Right atrium auricular region (tissue), 2 donors: Measurements from ENCODE around the gene ACTG2. TPM values are rescaled to one million over a fixed set of nuclear protein-coding genes. Genes with fewer than 3 reads are reported as not detected.
A peak's percentile ranks its signal among the peaks of the same experiment; 100 is the strongest.

Experiments
- DNase-seq: peaks from one replicate; pipeline ENCODE4 v3.0.0-alpha.2; 2019; ENCODE audit warnings: low spot score
- H3K27ac ChIP-seq, 2 donors: fragments of 200-600 bp; sonication (generic); 1 replicate in 1 of 2; 2 replicates in 1 of 2; pipeline ENCODE4 v1.5.1; 2016 to 2019
- H3K27me3 ChIP-seq, 2 donors: fragments of 200-600 bp; sonication (generic); one replicate each; pipeline versions ENCODE4 v1.5.1 to v1.6.0; 2017 to 2019
- H3K36me3 ChIP-seq: fragments of 200-600 bp; sonication (generic); one replicate; pipeline ENCODE4 v1.5.1; 2016
- H3K4me1 ChIP-seq, 2 donors: fragments of 200-600 bp; sonication (generic); one replicate each; pipeline versions ENCODE4 v1.5.1 to v1.6.0; 2017 to 2019
- H3K4me3 ChIP-seq, 2 donors: fragments of 200-600 bp; sonication (generic); 1 replicate in 1 of 2; 2 replicates in 1 of 2; pipeline ENCODE4 v1.5.1; 2017 to 2019; ENCODE audit warnings: mild to moderate bottlenecking in 1 of 2, moderate library complexity in 1 of 2
- H3K9me3 ChIP-seq, 2 donors: fragments of 200-600 bp; sonication (generic); one replicate each; pipeline ENCODE4 v1.5.1; 2019
- total RNA-seq, 2 donors: library from RNA; depleted of rRNA; stranded (reverse); fragments of >200 nt; gene quantifications; one replicate each; pipeline ENCODE4 v1.1.0, GENCODE V29; 2016
- TF ChIP-seq, protein P1 (sequence below), 2 donors: fragments of 200-600 bp; sonication (generic); IDR thresholded peaks; one replicate each; pipeline ENCODE4 v1.5.1; 2019; ENCODE audit warnings: antibody characterized with exemption in 2 of 2

ACTG2 gene
- total RNA-seq, 2 donors from 2014 or later: 3.7 to 23.8 TPM

- Histone ChIP-seq H3K9me3 (no peaks in the 10 kb centered on the region), H3K4me1 (no peaks in the 10 kb centered on the region), H3K27ac (no peak overlapping the region), H3K4me3 (no peak overlapping the region), H3K36me3 (no peaks in the 10 kb centered on the region), H3K27me3 (no peaks in the 10 kb centered on the region)
- TF ChIP-seq, protein P1, sequence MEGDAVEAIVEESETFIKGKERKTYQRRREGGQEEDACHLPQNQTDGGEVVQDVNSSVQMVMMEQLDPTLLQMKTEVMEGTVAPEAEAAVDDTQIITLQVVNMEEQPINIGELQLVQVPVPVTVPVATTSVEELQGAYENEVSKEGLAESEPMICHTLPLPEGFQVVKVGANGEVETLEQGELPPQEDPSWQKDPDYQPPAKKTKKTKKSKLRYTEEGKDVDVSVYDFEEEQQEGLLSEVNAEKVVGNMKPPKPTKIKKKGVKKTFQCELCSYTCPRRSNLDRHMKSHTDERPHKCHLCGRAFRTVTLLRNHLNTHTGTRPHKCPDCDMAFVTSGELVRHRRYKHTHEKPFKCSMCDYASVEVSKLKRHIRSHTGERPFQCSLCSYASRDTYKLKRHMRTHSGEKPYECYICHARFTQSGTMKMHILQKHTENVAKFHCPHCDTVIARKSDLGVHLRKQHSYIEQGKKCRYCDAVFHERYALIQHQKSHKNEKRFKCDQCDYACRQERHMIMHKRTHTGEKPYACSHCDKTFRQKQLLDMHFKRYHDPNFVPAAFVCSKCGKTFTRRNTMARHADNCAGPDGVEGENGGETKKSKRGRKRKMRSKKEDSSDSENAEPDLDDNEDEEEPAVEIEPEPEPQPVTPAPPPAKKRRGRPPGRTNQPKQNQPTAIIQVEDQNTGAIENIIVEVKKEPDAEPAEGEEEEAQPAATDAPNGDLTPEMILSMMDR (IDR thresholded peaks at IDR 0.05): no peak
- no peak for DNase-seq
These were observed 14.2 kb downstream of the ACTG2 start for GRCh38 chr2:73906847-73907505.

GRCh38 chr2:73907840-73908452, 15.1 kb downstream of the ACTG2 start:
- Histone ChIP-seq H3K4me1 (no peaks in the 10 kb centered on the region), H3K36me3 (no peaks in the 10 kb centered on the region), H3K4me3 (no peak overlapping the region), H3K27me3 (no peaks in the 10 kb centered on the region), H3K27ac (no peak overlapping the region), H3K9me3 (no peaks in the 10 kb centered on the region)
- TF ChIP-seq, protein P1 (IDR thresholded peaks at IDR 0.05): peak in 1 of 2 donors; percentile 36
- no peak for DNase-seq

GRCh38 chr2:73908689-73909652, 16.2 kb downstream of the ACTG2 start:
- Histone ChIP-seq H3K27ac (no peak overlapping the region), H3K36me3 (no peaks in the 10 kb centered on the region)

DNA sequence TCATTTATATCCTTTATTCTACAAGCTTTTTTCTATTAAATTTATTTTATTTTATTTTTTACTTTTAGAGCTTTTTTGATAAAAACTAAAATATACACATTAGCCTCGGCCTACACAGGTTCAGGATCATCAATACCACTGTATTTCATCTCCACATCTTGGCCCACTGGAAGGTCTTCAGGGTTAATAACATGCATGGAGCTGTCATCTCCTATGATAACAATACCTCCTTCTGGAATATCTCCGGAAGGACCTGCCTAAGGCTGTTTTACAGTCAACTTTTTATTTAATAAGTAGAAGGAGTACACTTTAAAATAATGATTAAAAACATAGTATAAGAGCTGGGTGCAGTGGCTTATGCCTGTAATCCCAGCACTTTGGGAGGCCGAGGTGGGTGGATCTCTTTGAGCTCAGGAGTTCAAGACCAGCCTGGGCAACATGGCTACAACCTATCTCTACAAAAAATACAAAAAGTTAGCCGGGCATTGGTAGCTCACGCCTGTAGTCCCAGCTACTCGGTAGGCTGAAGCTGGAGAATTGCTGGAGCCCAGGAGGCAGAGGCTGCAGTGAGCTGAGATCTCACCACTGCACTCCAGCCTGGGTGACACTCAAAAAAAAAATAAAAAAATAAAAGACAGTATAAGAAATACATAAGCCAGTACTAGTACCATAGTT, 18.2 kb downstream of the ACTG2 start:
- DNase-seq: no peak
- Histone ChIP-seq H3K4me3 (no peak overlapping the region), H3K4me1 (no peaks in the 10 kb centered on the region), H3K27me3 (no peaks in the 10 kb centered on the region), H3K36me3 (no peaks in the 10 kb centered on the region), H3K27ac (no peak overlapping the region), H3K9me3 (no peaks in the 10 kb centered on the region)
- TF ChIP-seq, protein P1 (IDR thresholded peaks at IDR 0.05): no peak

More at GRCh38 chr2:73908689-73909652, 16.2 kb downstream of the ACTG2 start:
- no peak overlapping the region for H3K4me3 ChIP-seq
- no peaks in the 10 kb centered on the region for H3K9me3 ChIP-seq
- H3K27me3 ChIP-seq: no peaks in the 10 kb centered on the region
- no peak for DNase-seq
- no peaks in the 10 kb centered on the region for H3K4me1 ChIP-seq
- TF ChIP-seq, protein P1 (IDR thresholded peaks at IDR 0.05): no peak

DNA sequence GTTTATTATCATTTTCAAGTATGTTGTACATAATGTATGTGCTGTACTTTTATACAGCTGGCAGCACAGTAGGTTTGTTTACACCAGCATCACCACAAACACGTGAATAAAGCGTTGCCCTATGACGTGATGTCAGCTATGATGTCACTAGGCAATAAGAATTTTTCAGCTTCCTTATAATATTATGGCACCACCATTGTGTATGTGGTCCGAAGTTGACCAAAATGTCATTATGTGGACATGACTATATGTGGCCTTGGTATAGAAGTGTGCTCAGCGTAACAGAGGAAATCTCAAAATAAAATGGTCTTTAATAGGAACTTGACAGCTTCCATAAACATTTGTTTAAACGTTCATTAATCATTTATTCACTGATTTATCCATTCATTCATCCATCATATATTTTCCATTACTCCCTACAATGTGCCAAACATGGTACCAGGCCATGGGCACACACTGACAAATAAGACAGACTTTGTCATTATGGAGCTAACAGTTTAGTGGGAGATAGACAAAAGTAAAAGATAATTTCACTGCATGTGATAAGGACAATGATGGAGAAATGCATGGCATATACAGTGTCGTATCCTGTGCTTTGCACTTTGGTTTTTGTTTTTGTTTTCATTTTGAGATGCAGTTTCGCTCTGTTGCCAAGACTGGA, 18.9 kb downstream of the ACTG2 start:
- H3K9me3 ChIP-seq: no peaks in the 10 kb centered on the region
- H3K27ac ChIP-seq: no peak overlapping the region
- no peaks in the 10 kb centered on the region for H3K36me3 ChIP-seq

More for the DNA sequence above, 18.9 kb downstream of the ACTG2 start:
- no peak overlapping the region for H3K4me3 ChIP-seq
- H3K27me3 ChIP-seq: no peaks in the 10 kb centered on the region
- H3K4me1 ChIP-seq: no peaks in the 10 kb centered on the region
- DNase-seq: no peak
- TF ChIP-seq, protein P1 (IDR thresholded peaks at IDR 0.05): no peak
